22Rv1 (cell line): ENCODE results near the gene CPLX1.
"Not testable (repeated sequence)": the region's sequence is repeated elsewhere in the genome, so short reads cannot be mapped to it uniquely, and the experiment has no call there.

ENCODE experiments used
- H3K27ac ChIP-seq: fragments of 450-650 bp; 2 replicates; pipeline ENCODE4 v1.5.1; 2017
- CTCF ChIP-seq: fragments of 450-650 bp; IDR thresholded peaks from 2 replicates; pipeline ENCODE4 v1.5.1; 2017; ENCODE audit warnings: mild to moderate bottlenecking
- ZFX ChIP-seq: fragments of 450-650 bp; IDR thresholded peaks from 2 replicates; pipeline ENCODE4 v1.6.1; 2017; ENCODE audit warnings: antibody characterized with exemption, borderline replicate concordance

Gene CPLX1

GRCh38 chr4:742096-742741 is 83.7 kb downstream of the CPLX1 start:
- H3K27ac ChIP-seq: no peak overlapping the region
- TF ChIP-seq CTCF: no peak
- no peak for TF ChIP-seq ZFX

- no peak for TF ChIP-seq CTCF
- TF ChIP-seq ZFX: no peak
- no peak overlapping the region for H3K27ac ChIP-seq
Measured at GRCh38 chr4:740656-741282, 85.2 kb downstream of the CPLX1 start.

- TF ChIP-seq ZFX: no peak
- no peak for TF ChIP-seq CTCF
- H3K27ac ChIP-seq: no peak overlapping the region
Measured at GRCh38 chr4:740011-740410, 85.9 kb downstream of the CPLX1 start.

GRCh38 chr4:739569-739968 is 86.4 kb downstream of the CPLX1 start:
- H3K27ac ChIP-seq: no peak overlapping the region

GRCh38 chr4:738781-739280 is 87.1 kb downstream of the CPLX1 start:
- TF ChIP-seq ZFX: no peak
- no peak for TF ChIP-seq CTCF
- H3K27ac ChIP-seq: no peak overlapping the region

More at GRCh38 chr4:739569-739968, 86.4 kb downstream of the CPLX1 start:
- TF ChIP-seq ZFX (no peak), CTCF (no peak)

GRCh38 chr4:736561-736960 is 89.4 kb downstream of the CPLX1 start:
- not testable (repeated sequence) for H3K27ac ChIP-seq

- H3K27ac ChIP-seq: no peak overlapping the region
- no peak for TF ChIP-seq CTCF
- no peak for TF ChIP-seq ZFX
Measured at GRCh38 chr4:735583-735982, 90.3 kb downstream of the CPLX1 start.
